ENCODE results near the gene RFK. TPM values are rescaled to one million over a fixed set of nuclear protein-coding genes. Genes with fewer than 3 reads are reported as not detected.

RFK gene
- total and polyA plus RNA-seq, 9 of the 15 experiments (the other 6 are each of a cell fraction or from before 2014, with no cell fraction given): 3.8 to 51.1 (median 14.8) TPM

DNA sequence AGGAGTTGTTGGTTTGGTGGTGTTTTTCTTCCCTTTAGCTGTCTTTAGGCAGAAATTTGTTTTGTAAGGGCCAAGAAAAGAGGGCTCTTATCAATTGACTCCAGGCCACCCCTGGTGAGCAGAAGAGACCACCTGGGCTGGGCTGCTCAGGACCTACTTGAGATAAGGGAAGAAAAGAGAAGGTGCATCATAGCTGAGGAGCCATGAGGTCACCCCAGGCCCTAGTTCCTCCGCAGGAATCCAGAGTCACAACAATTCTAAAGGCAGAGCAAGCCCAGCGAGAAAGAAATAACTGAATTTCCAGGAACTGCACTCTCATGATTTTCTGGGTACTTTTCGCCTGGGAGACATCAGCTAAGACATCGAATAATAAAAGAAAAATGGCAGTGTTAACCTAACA, 34.9 kb downstream of the RFK start:
- no TSS peak for BruUV-seq (replicated peaks)
- DNase-seq (ENCODE audit: extremely low read depth in 1 of 4, low spot score in 3 of 4) (peak; percentile 74 to 89 (median 81)), FAIRE-seq (peak; percentile 90), ATAC-seq (peak; percentile 94)
- POLR2A ChIA-PET: interaction anchor here (0.6 to 1.9 kb wide), 12 partner anchors 9 to 295 kb away, joined by 3 to 10 read pairs (median 3); partner anchors contain the start of gene RFK
- 0% methylated on average over 4 of the region's 4 CpGs for WGBS (ENCODE audit: insufficient coverage, low coverage, missing lambda C conversion rate)
- Histone ChIP-seq H3K27me3 (ENCODE audit: control insufficient read depth in 2 of 2, insufficient read depth in 2 of 2, low read length in 2 of 2) (no peaks in the 10 kb centered on the region), H3K36me3 (ENCODE audit: control insufficient read depth, insufficient read depth, low read length) (no peaks in the 10 kb centered on the region; the same call in 2 of the 3 replicates), H3K9ac (ENCODE audit: insufficient read depth in 1 of 2, low read depth in 2 of 2, low read length in 2 of 2) (no peak overlapping the region; a peak in 2 of 4 replicates), H3K27ac (ENCODE audit: extremely low read depth, low read depth, low read length) (peak overlapping the region; percentile 51), H3K9me1 (ENCODE audit: control insufficient read depth, insufficient read depth, low read length) (no peaks in the 10 kb centered on the region), H3K4me2 (ENCODE audit: insufficient read depth, low read length) (peak overlapping the region; percentile 39), H3K9me3 (replicated peaks; ENCODE audit: control insufficient read depth, insufficient read depth, low read depth, low read length) (no peaks in the 10 kb centered on the region), H3K4me3 (no peak overlapping the region), H4K20me1 (replicated peaks; ENCODE audit: control insufficient read depth, insufficient read depth, low read length) (no peaks in the 10 kb centered on the region), H2AFZ (ENCODE audit: low read depth, low read length) (no peak overlapping the region), H3K4me1 (replicated peaks in 1 of 2; ENCODE audit: control insufficient read depth in 2 of 2, insufficient read depth in 2 of 2, low read length in 2 of 2) (peaks cover 6 to 45% of the 10 kb centered on the region in 2 experiments; a peak in 3 of 5 replicates), H3K79me2 (ENCODE audit: control insufficient read depth, insufficient read depth, low read length) (no peaks in the 10 kb centered on the region)
- CTCF ChIA-PET (ENCODE audit: low intra/inter-chr PET ratio): no interaction called here
- intact Hi-C loops (cut with micrococcal nuclease): no loop called here
- in situ Hi-C loops (cut with MboI): no loop called here
- TF ChIP-seq KAT2B (IDR thresholded peaks at IDR 0.05; ENCODE audit: low read depth, low read length) (no peak), HMG20A (CRISPR knock-in tag; conservative IDR thresholded peaks at IDR 0.05) (no peak), ZBTB17 (CRISPR knock-in tag; IDR thresholded peaks at IDR 0.05) (no peak), U2AF2 (optimal IDR thresholded peaks at IDR 0.05; ENCODE audit: low read depth, low read length) (no peak), BRF1 (IDR thresholded peaks at IDR 0.05; ENCODE audit: borderline replicate concordance, extremely low read depth, insufficient read length) (no peak), PTRF (tag; IDR thresholded peaks at IDR 0.05) (no peak), ZNF3 (CRISPR knock-in tag; IDR thresholded peaks at IDR 0.05) (no peak), PHF20 (IDR thresholded peaks at IDR 0.05; ENCODE audit: partially characterized antibody) (no peak), CHD1 (IDR thresholded peaks at IDR 0.05; ENCODE audit: low read length) (no peak), ZBED1 (IDR thresholded peaks at IDR 0.05) (no peak)
- TF ChIP-seq, protein P1, sequence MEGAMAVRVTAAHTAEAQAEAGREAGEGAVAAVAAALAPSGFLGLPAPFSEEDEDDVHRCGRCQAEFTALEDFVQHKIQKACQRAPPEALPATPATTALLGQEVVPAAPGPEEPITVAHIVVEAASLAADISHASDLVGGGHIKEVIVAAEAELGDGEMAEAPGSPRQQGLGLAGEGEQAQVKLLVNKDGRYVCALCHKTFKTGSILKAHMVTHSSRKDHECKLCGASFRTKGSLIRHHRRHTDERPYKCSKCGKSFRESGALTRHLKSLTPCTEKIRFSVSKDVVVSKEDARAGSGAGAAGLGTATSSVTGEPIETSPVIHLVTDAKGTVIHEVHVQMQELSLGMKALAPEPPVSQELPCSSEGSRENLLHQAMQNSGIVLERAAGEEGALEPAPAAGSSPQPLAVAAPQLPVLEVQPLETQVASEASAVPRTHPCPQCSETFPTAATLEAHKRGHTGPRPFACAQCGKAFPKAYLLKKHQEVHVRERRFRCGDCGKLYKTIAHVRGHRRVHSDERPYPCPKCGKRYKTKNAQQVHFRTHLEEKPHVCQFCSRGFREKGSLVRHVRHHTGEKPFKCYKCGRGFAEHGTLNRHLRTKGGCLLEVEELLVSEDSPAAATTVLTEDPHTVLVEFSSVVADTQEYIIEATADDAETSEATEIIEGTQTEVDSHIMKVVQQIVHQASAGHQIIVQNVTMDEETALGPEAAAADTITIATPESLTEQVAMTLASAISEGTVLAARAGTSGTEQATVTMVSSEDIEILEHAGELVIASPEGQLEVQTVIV (CRISPR knock-in tag; IDR thresholded peaks at IDR 0.05; ENCODE audit: borderline replicate concordance): no peak
- TF ChIP-seq, protein P2, sequence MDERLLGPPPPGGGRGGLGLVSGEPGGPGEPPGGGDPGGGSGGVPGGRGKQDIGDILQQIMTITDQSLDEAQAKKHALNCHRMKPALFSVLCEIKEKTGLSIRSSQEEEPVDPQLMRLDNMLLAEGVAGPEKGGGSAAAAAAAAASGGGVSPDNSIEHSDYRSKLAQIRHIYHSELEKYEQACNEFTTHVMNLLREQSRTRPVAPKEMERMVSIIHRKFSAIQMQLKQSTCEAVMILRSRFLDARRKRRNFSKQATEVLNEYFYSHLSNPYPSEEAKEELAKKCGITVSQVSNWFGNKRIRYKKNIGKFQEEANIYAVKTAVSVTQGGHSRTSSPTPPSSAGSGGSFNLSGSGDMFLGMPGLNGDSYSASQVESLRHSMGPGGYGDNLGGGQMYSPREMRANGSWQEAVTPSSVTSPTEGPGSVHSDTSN (CRISPR knock-in tag; IDR thresholded peaks at IDR 0.05; ENCODE audit: low read depth): no peak
- TF ChIP-seq, protein P2 (tag; conservative IDR thresholded peaks at IDR 0.05; ENCODE audit: low read depth): no peak
- TF ChIP-seq, protein P3, sequence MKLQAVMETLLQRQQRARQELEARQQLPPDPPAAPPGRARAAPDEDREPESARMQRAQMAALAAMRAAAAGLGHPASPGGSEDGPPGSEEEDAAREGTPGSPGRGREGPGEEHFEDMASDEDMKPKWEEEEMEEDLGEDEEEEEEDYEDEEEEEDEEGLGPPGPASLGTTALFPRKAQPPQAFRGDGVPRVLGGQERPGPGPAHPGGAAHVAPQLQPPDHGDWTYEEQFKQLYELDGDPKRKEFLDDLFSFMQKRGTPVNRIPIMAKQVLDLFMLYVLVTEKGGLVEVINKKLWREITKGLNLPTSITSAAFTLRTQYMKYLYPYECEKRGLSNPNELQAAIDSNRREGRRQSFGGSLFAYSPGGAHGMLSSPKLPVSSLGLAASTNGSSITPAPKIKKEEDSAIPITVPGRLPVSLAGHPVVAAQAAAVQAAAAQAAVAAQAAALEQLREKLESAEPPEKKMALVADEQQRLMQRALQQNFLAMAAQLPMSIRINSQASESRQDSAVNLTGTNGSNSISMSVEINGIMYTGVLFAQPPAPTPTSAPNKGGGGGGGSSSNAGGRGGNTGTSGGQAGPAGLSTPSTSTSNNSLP (IDR thresholded peaks at IDR 0.05; ENCODE audit: borderline replicate concordance, low read depth, low read length): no peak
- TF ChIP-seq, protein P4, sequence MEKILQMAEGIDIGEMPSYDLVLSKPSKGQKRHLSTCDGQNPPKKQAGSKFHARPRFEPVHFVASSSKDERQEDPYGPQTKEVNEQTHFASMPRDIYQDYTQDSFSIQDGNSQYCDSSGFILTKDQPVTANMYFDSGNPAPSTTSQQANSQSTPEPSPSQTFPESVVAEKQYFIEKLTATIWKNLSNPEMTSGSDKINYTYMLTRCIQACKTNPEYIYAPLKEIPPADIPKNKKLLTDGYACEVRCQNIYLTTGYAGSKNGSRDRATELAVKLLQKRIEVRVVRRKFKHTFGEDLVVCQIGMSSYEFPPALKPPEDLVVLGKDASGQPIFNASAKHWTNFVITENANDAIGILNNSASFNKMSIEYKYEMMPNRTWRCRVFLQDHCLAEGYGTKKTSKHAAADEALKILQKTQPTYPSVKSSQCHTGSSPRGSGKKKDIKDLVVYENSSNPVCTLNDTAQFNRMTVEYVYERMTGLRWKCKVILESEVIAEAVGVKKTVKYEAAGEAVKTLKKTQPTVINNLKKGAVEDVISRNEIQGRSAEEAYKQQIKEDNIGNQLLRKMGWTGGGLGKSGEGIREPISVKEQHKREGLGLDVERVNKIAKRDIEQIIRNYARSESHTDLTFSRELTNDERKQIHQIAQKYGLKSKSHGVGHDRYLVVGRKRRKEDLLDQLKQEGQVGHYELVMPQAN (IDR thresholded peaks at IDR 0.05; ENCODE audit: borderline replicate concordance): no peak
